Measurements from ENCODE around the gene HEMK1.

Gene HEMK1

GRCh38 chr3:50617911-50618481, 48.7 kb downstream of the HEMK1 start:
- Histone ChIP-seq H3K27ac (ENCODE audit: low read depth, low read length) (no peak overlapping the region), H3K9me3 (ENCODE audit: insufficient read depth, low read depth, low read length) (no peaks in the 10 kb centered on the region), H3K4me1 (ENCODE audit: insufficient read depth, low read length) (peaks cover 10% of the 10 kb centered on the region; the same call in 1 of the 2 replicates), H3K36me3 (ENCODE audit: insufficient read depth, low read length) (0 out of 2 replicates have a peak, but pooled peaks cover 3% of the 10 kb centered on the region), H3K4me3 (ENCODE audit: low read length) (peak overlapping the region; percentile 73), H3K27me3 (ENCODE audit: insufficient read depth, low read length) (peaks cover 18% of the 10 kb centered on the region), H3K9ac (ENCODE audit: low read depth, low read length) (peak overlapping the region; percentile 88)
- WGBS = 87% methylated on average over 6 of the region's 6 CpGs

GRCh38 chr3:50620420-50620819, 51.1 kb downstream of the HEMK1 start:
- peaks cover 21% of the 10 kb centered on the region for H3K4me1 ChIP-seq (ENCODE audit: insufficient read depth, low read length)
- H3K4me3 ChIP-seq (ENCODE audit: low read length) = no peak overlapping the region
- no peak overlapping the region for H3K9ac ChIP-seq (ENCODE audit: low read depth, low read length)
- H3K9me3 ChIP-seq (ENCODE audit: insufficient read depth, low read depth, low read length) = no peaks in the 10 kb centered on the region
- 96% methylated on average over 1 of the region's 1 CpG for WGBS
- H3K27ac ChIP-seq (ENCODE audit: low read depth, low read length) = no peak overlapping the region
- H3K36me3 ChIP-seq (ENCODE audit: insufficient read depth, low read length) = 0 out of 2 replicates have a peak, but pooled peaks cover 3% of the 10 kb centered on the region
- H3K27me3 ChIP-seq (ENCODE audit: insufficient read depth, low read length) = 0 out of 2 replicates have a peak, but pooled peaks cover 4% of the 10 kb centered on the region

- Histone ChIP-seq H3K4me1 (ENCODE audit: insufficient read depth, low read length) (peaks cover 25% of the 10 kb centered on the region), H3K27me3 (ENCODE audit: insufficient read depth, low read length) (no peaks in the 10 kb centered on the region), H3K27ac (ENCODE audit: low read depth, low read length) (no peak overlapping the region), H3K9me3 (ENCODE audit: insufficient read depth, low read depth, low read length) (no peaks in the 10 kb centered on the region), H3K4me3 (ENCODE audit: low read length) (no peak overlapping the region), H3K9ac (ENCODE audit: low read depth, low read length) (no peak overlapping the region), H3K36me3 (ENCODE audit: insufficient read depth, low read length) (0 out of 2 replicates have a peak, but pooled peaks cover 3% of the 10 kb centered on the region)
- 88% methylated on average over 4 of the region's 4 CpGs for WGBS
Observed at GRCh38 chr3:50620820-50621219, 51.5 kb downstream of the HEMK1 start.

GRCh38 chr3:50622881-50623280, 53.6 kb downstream of the HEMK1 start:
- Histone ChIP-seq H3K4me3 (ENCODE audit: low read length) (no peak overlapping the region), H3K9me3 (ENCODE audit: insufficient read depth, low read depth, low read length) (no peaks in the 10 kb centered on the region), H3K9ac (ENCODE audit: low read depth, low read length) (no peak overlapping the region), H3K27ac (ENCODE audit: low read depth, low read length) (no peak overlapping the region), H3K4me1 (ENCODE audit: insufficient read depth, low read length) (peaks cover 21% of the 10 kb centered on the region), H3K36me3 (ENCODE audit: insufficient read depth, low read length) (0 out of 2 replicates have a peak, but pooled peaks cover 3% of the 10 kb centered on the region), H3K27me3 (ENCODE audit: insufficient read depth, low read length) (no peaks in the 10 kb centered on the region)
- 64% methylated on average over 3 of the region's 3 CpGs for WGBS

- Histone ChIP-seq H3K9ac (ENCODE audit: low read depth, low read length) (no peak overlapping the region), H3K27me3 (ENCODE audit: insufficient read depth, low read length) (no peaks in the 10 kb centered on the region), H3K4me1 (ENCODE audit: insufficient read depth, low read length) (peaks cover 22% of the 10 kb centered on the region), H3K36me3 (ENCODE audit: insufficient read depth, low read length) (0 out of 2 replicates have a peak, but pooled peaks cover 3% of the 10 kb centered on the region), H3K27ac (ENCODE audit: low read depth, low read length) (no peak overlapping the region), H3K9me3 (ENCODE audit: insufficient read depth, low read depth, low read length) (no peaks in the 10 kb centered on the region), H3K4me3 (ENCODE audit: low read length) (no peak overlapping the region)
- WGBS = 94% methylated on average over 6 of the region's 6 CpGs
Observed at GRCh38 chr3:50623840-50624474, 54.6 kb downstream of the HEMK1 start.

- Histone ChIP-seq H3K9me3 (ENCODE audit: insufficient read depth, low read depth, low read length) (no peaks in the 10 kb centered on the region), H3K27ac (ENCODE audit: low read depth, low read length) (no peak overlapping the region; the same call in 1 of the 2 replicates), H3K9ac (ENCODE audit: low read depth, low read length) (no peak overlapping the region), H3K36me3 (ENCODE audit: insufficient read depth, low read length) (0 out of 2 replicates have a peak, but pooled peaks cover 3% of the 10 kb centered on the region), H3K4me1 (ENCODE audit: insufficient read depth, low read length) (peaks cover 22% of the 10 kb centered on the region), H3K27me3 (ENCODE audit: insufficient read depth, low read length) (no peaks in the 10 kb centered on the region), H3K4me3 (ENCODE audit: low read length) (no peak overlapping the region)
- 90% methylated on average over 2 of the region's 2 CpGs for WGBS
Observed at GRCh38 chr3:50624634-50625033, 55.3 kb downstream of the HEMK1 start.

GRCh38 chr3:50625231-50626182, 56.2 kb downstream of the HEMK1 start:
- Histone ChIP-seq H3K9me3 (ENCODE audit: insufficient read depth, low read depth, low read length) (no peaks in the 10 kb centered on the region), H3K36me3 (ENCODE audit: insufficient read depth, low read length) (0 out of 2 replicates have a peak, but pooled peaks cover 3% of the 10 kb centered on the region), H3K27me3 (ENCODE audit: insufficient read depth, low read length) (no peaks in the 10 kb centered on the region), H3K9ac (ENCODE audit: low read depth, low read length) (no peak overlapping the region), H3K27ac (ENCODE audit: low read depth, low read length) (peak overlapping the region; percentile 20; the same call in 1 of the 2 replicates), H3K4me1 (ENCODE audit: insufficient read depth, low read length) (peaks cover 22% of the 10 kb centered on the region), H3K4me3 (ENCODE audit: low read length) (no peak overlapping the region)
- WGBS = 60% methylated on average over 16 of the region's 18 CpGs

GRCh38 chr3:50626401-50626800, 57.1 kb downstream of the HEMK1 start:
- H3K9me3 ChIP-seq (ENCODE audit: insufficient read depth, low read depth, low read length) = no peaks in the 10 kb centered on the region
- H3K9ac ChIP-seq (ENCODE audit: low read depth, low read length) = no peak overlapping the region
- WGBS = 94% methylated on average over 3 of the region's 3 CpGs
- peaks cover 22% of the 10 kb centered on the region for H3K4me1 ChIP-seq (ENCODE audit: insufficient read depth, low read length)
- H3K27ac ChIP-seq (ENCODE audit: low read depth, low read length) = no peak overlapping the region
- H3K4me3 ChIP-seq (ENCODE audit: low read length) = no peak overlapping the region
- H3K36me3 ChIP-seq (ENCODE audit: insufficient read depth, low read length) = 0 out of 2 replicates have a peak, but pooled peaks cover 3% of the 10 kb centered on the region
- no peaks in the 10 kb centered on the region for H3K27me3 ChIP-seq (ENCODE audit: insufficient read depth, low read length)

- no peak overlapping the region for H3K4me3 ChIP-seq (ENCODE audit: low read length)
- H3K4me1 ChIP-seq (ENCODE audit: insufficient read depth, low read length) = peaks cover 22% of the 10 kb centered on the region
- no peaks in the 10 kb centered on the region for H3K9me3 ChIP-seq (ENCODE audit: insufficient read depth, low read depth, low read length)
- no peak overlapping the region for H3K9ac ChIP-seq (ENCODE audit: low read depth, low read length)
- no peak overlapping the region for H3K27ac ChIP-seq (ENCODE audit: low read depth, low read length)
- no peaks in the 10 kb centered on the region for H3K27me3 ChIP-seq (ENCODE audit: insufficient read depth, low read length)
- WGBS = 51% methylated on average over 6 of the region's 6 CpGs
- no peaks in the 10 kb centered on the region for H3K36me3 ChIP-seq (ENCODE audit: insufficient read depth, low read length)
Observed at GRCh38 chr3:50627407-50628051, 58.2 kb downstream of the HEMK1 start.

GRCh38 chr3:50628601-50629000, 59.3 kb downstream of the HEMK1 start:
- WGBS = 93% methylated on average over 3 of the region's 3 CpGs
- H3K27ac ChIP-seq (ENCODE audit: low read depth, low read length) = no peak overlapping the region
- no peak overlapping the region for H3K4me3 ChIP-seq (ENCODE audit: low read length)
- H3K9ac ChIP-seq (ENCODE audit: low read depth, low read length) = no peak overlapping the region
- no peaks in the 10 kb centered on the region for H3K27me3 ChIP-seq (ENCODE audit: insufficient read depth, low read length)
- H3K9me3 ChIP-seq (ENCODE audit: insufficient read depth, low read depth, low read length) = no peaks in the 10 kb centered on the region
- peaks cover 22% of the 10 kb centered on the region for H3K4me1 ChIP-seq (ENCODE audit: insufficient read depth, low read length)
- no peaks in the 10 kb centered on the region for H3K36me3 ChIP-seq (ENCODE audit: insufficient read depth, low read length)
